ENCODE results near the gene SUSD3. TPM values are rescaled to one million over a fixed set of nuclear protein-coding genes. Genes with fewer than 3 reads are reported as not detected.

SUSD3 gene
- total RNA-seq (2021), result 7.8 and 9.0 TPM in 2 replicates
- long read RNA-seq, transcript SUSD3-202 (5 exons, 1,195 nt), result major isoform, 15 of 32 reads
- long read RNA-seq, partial matches to known transcripts, result 1 of 32 reads
- long read RNA-seq, other reads (novel, unspliced or antisense), result 14 of 32 reads

DNA sequence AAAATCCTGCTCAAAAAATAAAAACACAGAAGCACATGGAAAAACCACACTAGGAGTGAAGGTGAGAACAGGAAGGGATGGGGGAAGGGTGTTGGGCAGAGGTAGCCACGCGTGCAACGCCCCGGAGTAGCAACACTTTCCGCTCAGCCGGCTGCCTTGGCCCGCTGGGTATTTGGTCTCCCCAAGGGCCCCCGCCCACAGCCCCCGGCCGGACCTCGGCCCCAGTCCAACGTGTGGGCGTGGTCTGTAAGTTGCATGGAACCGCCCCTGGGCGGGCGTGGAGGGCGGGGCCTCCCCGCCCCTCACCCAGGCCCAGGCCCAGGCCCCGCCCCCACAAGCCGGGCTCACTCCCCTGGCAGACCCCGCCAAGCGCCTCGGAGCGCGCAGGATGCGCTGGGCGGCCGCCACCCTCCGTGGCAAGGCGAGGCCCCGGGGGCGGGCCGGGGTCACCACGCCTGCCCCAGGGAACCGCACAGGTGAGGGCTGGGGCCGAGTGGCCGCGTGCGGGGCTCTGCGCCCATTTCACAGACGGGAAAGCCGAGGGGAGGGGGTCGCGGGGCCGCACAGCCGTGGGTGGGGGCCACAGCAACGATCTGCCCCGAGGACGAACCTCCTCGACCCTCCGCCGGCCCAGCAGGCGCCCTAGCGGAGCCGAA is at the start of gene SUSD3:
SUSD3 (plus strand) TSS at position 347 of the 656 bp plus-strand sequence; CDS start at position 389, 42 bp downstream.
- Histone ChIP-seq H3K27me3 (ENCODE audit: insufficient read depth, low read length) (no peaks in the 10 kb centered on the region), H4K5ac (ENCODE audit: insufficient read length, low read depth, low read length) (no peak within 1 kb of the TSS), H3K4ac (ENCODE audit: low read depth, low read length) (no peak within 1 kb of the TSS), H2AK5ac (ENCODE audit: insufficient read length, low read length) (no peak within 1 kb of the TSS), H3T11ph (ENCODE audit: low read length) (no peak within 1 kb of the TSS), H3K23me2 (ENCODE audit: insufficient read length, low read depth, low read length, poor library complexity, severe bottlenecking) (no peaks in the 10 kb centered on the region), H3K56ac (ENCODE audit: insufficient read length, low read depth, low read length) (no peak within 1 kb of the TSS), H3K4me2 (ENCODE audit: insufficient read depth, insufficient read length, low read length) (peak within 1 kb of the TSS; percentile 12), H3K9ac (ENCODE audit: extremely low read depth, insufficient read length, low read length) (no peak within 1 kb of the TSS), H4K91ac (ENCODE audit: insufficient read length, low read depth, low read length) (no peak within 1 kb of the TSS), H3K79me2 (ENCODE audit: insufficient read depth, low read length) (no peaks in the 10 kb centered on the region), H3K14ac (ENCODE audit: insufficient read depth, low read length) (peak within 1 kb of the TSS; percentile 24; the same call in 1 of the 2 replicates), H3K79me1 (ENCODE audit: insufficient read depth, low read depth, low read length, poor library complexity, severe bottlenecking) (no peaks in the 10 kb centered on the region), H2BK15ac (ENCODE audit: low read depth, low read length) (no peak within 1 kb of the TSS), H2AFZ (ENCODE audit: low read length) (no peak within 1 kb of the TSS), H3K18ac (ENCODE audit: insufficient read length, low read depth, low read length) (no peak within 1 kb of the TSS), H4K20me1 (ENCODE audit: control insufficient read depth, insufficient read depth, insufficient read length) (no peaks in the 10 kb centered on the region), H2BK120ac (ENCODE audit: low read depth, low read length, poor library complexity, severe bottlenecking) (no peak within 1 kb of the TSS), H3K9me3 (ENCODE audit: control insufficient read depth, low read depth, low read length) (no peaks in the 10 kb centered on the region), H2BK20ac (ENCODE audit: low read depth, low read length, poor library complexity, severe bottlenecking) (no peak within 1 kb of the TSS), H3K4me1 (ENCODE audit: insufficient read depth, low read length) (no peaks in the 10 kb centered on the region), H2BK5ac (ENCODE audit: insufficient read length, low read length) (no peak within 1 kb of the TSS), H3K27ac (ENCODE audit: insufficient read length, low read depth, low read length) (no peak within 1 kb of the TSS), H3K23ac (ENCODE audit: insufficient read length, low read depth, low read length) (no peak within 1 kb of the TSS), H4K8ac (replicated peaks; ENCODE audit: insufficient read length, low read depth, low read length) (no peak within 1 kb of the TSS), H2BK12ac (ENCODE audit: insufficient read length, low read depth, low read length) (no peak within 1 kb of the TSS)
- peak within 1 kb of the TSS in 1 of 3 experiments; percentile 86; a peak in 1 of 7 replicates for H3K27ac Mint-ChIP-seq
- H3K27me3 Mint-ChIP-seq (ENCODE audit: low read depth), result peaks cover 42% of the 10 kb centered on the region
- no CpG with 5 or more reads among the region's 55 CpGs for WGBS (ENCODE audit: extremely low coverage, insufficient read length, low lambda C conversion rate)
- H3K9me3 Mint-ChIP-seq, result no peaks in the 10 kb centered on the region
- peaks cover 48 to 57% of the 10 kb centered on the region in 2 experiments for H3K4me1 Mint-ChIP-seq
- TF ChIP-seq, protein P1, sequence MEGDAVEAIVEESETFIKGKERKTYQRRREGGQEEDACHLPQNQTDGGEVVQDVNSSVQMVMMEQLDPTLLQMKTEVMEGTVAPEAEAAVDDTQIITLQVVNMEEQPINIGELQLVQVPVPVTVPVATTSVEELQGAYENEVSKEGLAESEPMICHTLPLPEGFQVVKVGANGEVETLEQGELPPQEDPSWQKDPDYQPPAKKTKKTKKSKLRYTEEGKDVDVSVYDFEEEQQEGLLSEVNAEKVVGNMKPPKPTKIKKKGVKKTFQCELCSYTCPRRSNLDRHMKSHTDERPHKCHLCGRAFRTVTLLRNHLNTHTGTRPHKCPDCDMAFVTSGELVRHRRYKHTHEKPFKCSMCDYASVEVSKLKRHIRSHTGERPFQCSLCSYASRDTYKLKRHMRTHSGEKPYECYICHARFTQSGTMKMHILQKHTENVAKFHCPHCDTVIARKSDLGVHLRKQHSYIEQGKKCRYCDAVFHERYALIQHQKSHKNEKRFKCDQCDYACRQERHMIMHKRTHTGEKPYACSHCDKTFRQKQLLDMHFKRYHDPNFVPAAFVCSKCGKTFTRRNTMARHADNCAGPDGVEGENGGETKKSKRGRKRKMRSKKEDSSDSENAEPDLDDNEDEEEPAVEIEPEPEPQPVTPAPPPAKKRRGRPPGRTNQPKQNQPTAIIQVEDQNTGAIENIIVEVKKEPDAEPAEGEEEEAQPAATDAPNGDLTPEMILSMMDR (conservative IDR thresholded peaks at IDR 0.05), result no peak
- peak within 1 kb of the TSS; percentile 56 to 74 for H3K4me3 Mint-ChIP-seq
- peak; percentile 89 for DNase-seq
- H3K36me3 Mint-ChIP-seq (ENCODE audit: insufficient read depth in 1 of 3, low read depth in 3 of 3), result no peaks in the 10 kb centered on the region

Data from H9 (cell line).